Hematopoietic multipotent progenitor cell treated with erythropoietin and hydrocortisone succinate and interleukin-3 and kit ligand, for 15 days (in vitro differentiated cells): ENCODE measurements around the gene LONRF2.

Source experiments
- DNase-seq: peaks from one replicate; pipeline ENCODE4 v3.0.0-alpha.2; 2015; ENCODE audit warnings: low spot score

The LONRF2 gene

GRCh38 chr2:100275200-100275589 lies 47.1 kb downstream of the LONRF2 start:
- DNase-seq = no peak

- no peak for DNase-seq
These were observed 47.6 kb downstream of the LONRF2 start for GRCh38 chr2:100274566-100275199.

- no peak for DNase-seq
These were observed 48.2 kb downstream of the LONRF2 start for GRCh38 chr2:100274076-100274475.

GRCh38 chr2:100273387-100273786 lies 48.9 kb downstream of the LONRF2 start:
- no peak for DNase-seq

GRCh38 chr2:100272841-100273329 lies 49.4 kb downstream of the LONRF2 start:
- DNase-seq = no peak

GRCh38 chr2:100271210-100271609 lies 51.1 kb downstream of the LONRF2 start:
- DNase-seq = no peak

GRCh38 chr2:100270381-100271146 lies 51.7 kb downstream of the LONRF2 start:
- no peak for DNase-seq

GRCh38 chr2:100269889-100270288 lies 52.4 kb downstream of the LONRF2 start:
- no peak for DNase-seq

GRCh38 chr2:100268986-100269385 lies 53.3 kb downstream of the LONRF2 start:
- no peak for DNase-seq

- no peak for DNase-seq
These were observed 54.5 kb downstream of the LONRF2 start for GRCh38 chr2:100267751-100268150.

- DNase-seq = no peak
These were observed 56.2 kb downstream of the LONRF2 start for GRCh38 chr2:100266126-100266525.

GRCh38 chr2:100265226-100265625 lies 57.1 kb downstream of the LONRF2 start:
- DNase-seq = no peak

- DNase-seq = no peak
These were observed 57.6 kb downstream of the LONRF2 start for GRCh38 chr2:100264651-100265050.

GRCh38 chr2:100264121-100264520 lies 58.2 kb downstream of the LONRF2 start:
- no peak for DNase-seq

- DNase-seq = peak; percentile 79
These were observed 59.6 kb downstream of the LONRF2 start for GRCh38 chr2:100262555-100263320.

GRCh38 chr2:100262046-100262445 lies 60.3 kb downstream of the LONRF2 start:
- no peak for DNase-seq

GRCh38 chr2:100260712-100261620 lies 61.3 kb downstream of the LONRF2 start:
- DNase-seq = no peak

- DNase-seq = no peak
These were observed 63.2 kb downstream of the LONRF2 start for GRCh38 chr2:100259106-100259505.

GRCh38 chr2:100257939-100258338 lies 64.4 kb downstream of the LONRF2 start:
- no peak for DNase-seq

GRCh38 chr2:100256849-100257248 lies 65.5 kb downstream of the LONRF2 start:
- DNase-seq = no peak

- DNase-seq = no peak
These were observed 65.9 kb downstream of the LONRF2 start for GRCh38 chr2:100256416-100256815.
